ENCODE results near the gene CHRDL1.

Gene CHRDL1

DNA sequence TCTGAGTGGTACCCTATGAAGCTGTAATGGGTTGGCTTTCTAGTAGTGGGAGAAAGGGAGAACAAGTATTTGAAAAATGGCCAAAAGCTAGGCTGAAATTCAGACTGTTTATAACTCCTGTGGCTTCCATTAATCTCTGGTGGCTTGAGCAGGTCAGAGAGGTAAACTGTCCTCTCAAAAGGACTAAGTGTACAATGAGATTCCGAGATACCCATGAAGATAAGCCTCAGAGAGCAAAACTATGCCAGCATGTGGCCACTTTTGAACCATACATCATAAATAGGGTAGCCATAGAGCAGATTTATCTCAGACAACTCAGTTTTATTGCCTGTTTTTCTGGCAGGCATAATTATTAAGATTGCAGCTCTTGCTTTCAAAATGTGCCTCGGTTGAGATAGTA lies 89.2 kb downstream of the CHRDL1 start:
- Histone ChIP-seq H3K9me2 (replicated peaks; ENCODE audit: low read depth, low read length) (no peaks in the 10 kb centered on the region), H3K4me2 (ENCODE audit: low read depth, low read length, poor library complexity, severe bottlenecking) (no peak overlapping the region), H3K4me3 (ENCODE audit: low read length, poor library complexity, severe bottlenecking) (no peak overlapping the region), H3K9me3 (ENCODE audit: insufficient read depth, low read depth, low read length) (no peaks in the 10 kb centered on the region), H3K9ac (ENCODE audit: low read depth, low read length, poor library complexity, severe bottlenecking) (no peak overlapping the region), H3K4me1 (ENCODE audit: insufficient read depth, low read length, poor library complexity, severe bottlenecking) (no peaks in the 10 kb centered on the region), H3K36me3 (ENCODE audit: insufficient read depth, low read length) (no peaks in the 10 kb centered on the region), H3F3A (ENCODE audit: low read depth) (no peaks in the 10 kb centered on the region), H3K27me3 (ENCODE audit: insufficient read depth, low read length, poor library complexity, severe bottlenecking) (no peaks in the 10 kb centered on the region), H3K79me2 (ENCODE audit: insufficient read depth, low read length) (no peaks in the 10 kb centered on the region), H4K20me1 (ENCODE audit: insufficient read depth, low read length, poor library complexity, severe bottlenecking) (no peaks in the 10 kb centered on the region), H2AFZ (ENCODE audit: low read length) (no peak overlapping the region)
- TF ChIP-seq, protein P1, sequence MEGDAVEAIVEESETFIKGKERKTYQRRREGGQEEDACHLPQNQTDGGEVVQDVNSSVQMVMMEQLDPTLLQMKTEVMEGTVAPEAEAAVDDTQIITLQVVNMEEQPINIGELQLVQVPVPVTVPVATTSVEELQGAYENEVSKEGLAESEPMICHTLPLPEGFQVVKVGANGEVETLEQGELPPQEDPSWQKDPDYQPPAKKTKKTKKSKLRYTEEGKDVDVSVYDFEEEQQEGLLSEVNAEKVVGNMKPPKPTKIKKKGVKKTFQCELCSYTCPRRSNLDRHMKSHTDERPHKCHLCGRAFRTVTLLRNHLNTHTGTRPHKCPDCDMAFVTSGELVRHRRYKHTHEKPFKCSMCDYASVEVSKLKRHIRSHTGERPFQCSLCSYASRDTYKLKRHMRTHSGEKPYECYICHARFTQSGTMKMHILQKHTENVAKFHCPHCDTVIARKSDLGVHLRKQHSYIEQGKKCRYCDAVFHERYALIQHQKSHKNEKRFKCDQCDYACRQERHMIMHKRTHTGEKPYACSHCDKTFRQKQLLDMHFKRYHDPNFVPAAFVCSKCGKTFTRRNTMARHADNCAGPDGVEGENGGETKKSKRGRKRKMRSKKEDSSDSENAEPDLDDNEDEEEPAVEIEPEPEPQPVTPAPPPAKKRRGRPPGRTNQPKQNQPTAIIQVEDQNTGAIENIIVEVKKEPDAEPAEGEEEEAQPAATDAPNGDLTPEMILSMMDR (conservative IDR thresholded peaks at IDR 0.05; ENCODE audit: low read length), result no peak
- no peak for TF ChIP-seq EZH2phosphoT487 (IDR thresholded peaks at IDR 0.05; ENCODE audit: borderline replicate concordance)

DNA sequence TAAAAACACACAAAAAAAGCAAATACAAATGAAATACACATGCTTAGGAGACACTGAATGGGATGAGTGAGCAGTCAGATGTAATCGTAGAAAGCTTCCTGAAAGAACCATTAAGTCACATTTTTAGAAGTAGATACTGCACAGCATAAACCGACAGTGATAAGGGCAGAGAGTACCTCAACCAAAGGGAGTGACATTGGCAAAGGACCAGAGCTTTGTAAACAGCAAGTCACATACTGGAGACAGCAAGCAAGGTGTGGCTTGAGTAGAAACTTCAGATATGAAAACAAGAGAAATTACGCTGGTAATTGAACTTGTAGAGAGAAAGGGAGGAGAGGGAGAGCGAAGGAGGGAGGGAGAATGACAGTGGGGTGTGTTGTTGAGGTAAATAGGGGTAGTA lies 92.0 kb downstream of the CHRDL1 start:
- Histone ChIP-seq H3K4me1 (ENCODE audit: insufficient read depth, low read length, poor library complexity, severe bottlenecking) (no peaks in the 10 kb centered on the region), H3K4me3 (ENCODE audit: low read length, poor library complexity, severe bottlenecking) (no peak overlapping the region), H3K9ac (ENCODE audit: low read depth, low read length, poor library complexity, severe bottlenecking) (no peak overlapping the region), H3K4me2 (ENCODE audit: low read depth, low read length, poor library complexity, severe bottlenecking) (no peak overlapping the region), H2AFZ (ENCODE audit: low read length) (no peak overlapping the region), H4K20me1 (ENCODE audit: insufficient read depth, low read length, poor library complexity, severe bottlenecking) (no peaks in the 10 kb centered on the region), H3K9me3 (ENCODE audit: insufficient read depth, low read depth, low read length) (no peaks in the 10 kb centered on the region), H3K36me3 (ENCODE audit: insufficient read depth, low read length) (no peaks in the 10 kb centered on the region), H3K9me2 (replicated peaks; ENCODE audit: low read depth, low read length) (no peaks in the 10 kb centered on the region), H3F3A (ENCODE audit: low read depth) (no peaks in the 10 kb centered on the region), H3K79me2 (ENCODE audit: insufficient read depth, low read length) (no peaks in the 10 kb centered on the region), H3K27me3 (ENCODE audit: insufficient read depth, low read length, poor library complexity, severe bottlenecking) (no peaks in the 10 kb centered on the region)
- TF ChIP-seq, protein P1 (conservative IDR thresholded peaks at IDR 0.05; ENCODE audit: low read length), result no peak
- TF ChIP-seq EZH2phosphoT487 (IDR thresholded peaks at IDR 0.05; ENCODE audit: borderline replicate concordance), result no peak

DNA sequence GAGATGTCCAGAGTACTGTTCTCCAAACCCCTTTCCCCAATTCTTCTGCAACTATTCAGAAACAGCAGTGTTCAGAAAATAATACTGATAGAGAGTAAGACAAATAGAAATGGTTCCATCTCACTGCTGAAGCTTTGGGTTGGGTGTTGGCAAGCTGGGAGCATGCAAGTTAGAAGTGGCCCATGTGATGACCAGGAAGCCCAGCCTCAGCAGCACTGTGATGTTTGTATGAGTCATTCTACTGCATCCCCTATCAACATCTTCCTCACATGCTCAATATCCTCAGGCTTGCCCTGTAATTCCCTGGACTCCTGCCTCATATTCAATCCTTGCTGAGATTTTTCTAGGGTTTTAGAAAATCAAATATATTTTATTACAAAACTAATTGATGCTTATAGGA lies 96.5 kb downstream of the CHRDL1 start:
- no peaks in the 10 kb centered on the region for H3F3A ChIP-seq (ENCODE audit: low read depth)
- no peaks in the 10 kb centered on the region for H3K79me2 ChIP-seq (ENCODE audit: insufficient read depth, low read length)
- H3K4me1 ChIP-seq (ENCODE audit: insufficient read depth, low read length, poor library complexity, severe bottlenecking), result peaks cover 8% of the 10 kb centered on the region
- TF ChIP-seq, protein P1 (conservative IDR thresholded peaks at IDR 0.05; ENCODE audit: low read length), result no peak
- no peak for TF ChIP-seq EZH2phosphoT487 (IDR thresholded peaks at IDR 0.05; ENCODE audit: borderline replicate concordance)
- no peaks in the 10 kb centered on the region for H3K9me2 ChIP-seq (replicated peaks; ENCODE audit: low read depth, low read length)
- no peak overlapping the region for H2AFZ ChIP-seq (ENCODE audit: low read length)
- H3K4me2 ChIP-seq (ENCODE audit: low read depth, low read length, poor library complexity, severe bottlenecking), result no peak overlapping the region
- H3K9ac ChIP-seq (ENCODE audit: low read depth, low read length, poor library complexity, severe bottlenecking), result no peak overlapping the region
- no peaks in the 10 kb centered on the region for H3K36me3 ChIP-seq (ENCODE audit: insufficient read depth, low read length)
- H3K27me3 ChIP-seq (ENCODE audit: insufficient read depth, low read length, poor library complexity, severe bottlenecking), result no peaks in the 10 kb centered on the region
- H3K4me3 ChIP-seq (ENCODE audit: low read length, poor library complexity, severe bottlenecking), result no peak overlapping the region
- no peaks in the 10 kb centered on the region for H4K20me1 ChIP-seq (ENCODE audit: insufficient read depth, low read length, poor library complexity, severe bottlenecking)
- H3K9me3 ChIP-seq (ENCODE audit: insufficient read depth, low read depth, low read length), result no peaks in the 10 kb centered on the region

Measured in Loucy (cell line).